HEK293T (cell line): Measurements from ENCODE around the gene FGFR3.

ENCODE experiments used
- CTCF ChIA-PET: fragments of 350-600 bp; formaldehyde crosslinking; extraction: SDS; loops from one replicate; lab custom pipeline; 2021; ENCODE audit warnings: antibody characterized with exemption, inconsistent platforms; lab: Yijun Ruan, JAX
- POLR2A ChIA-PET: fragments of 350-600 bp; formaldehyde crosslinking; extraction: SDS; loops from one replicate; lab custom pipeline; 2020; ENCODE audit warnings: antibody characterized with exemption, inconsistent platforms; lab: Yijun Ruan, JAX
- DNase-seq: peaks from one replicate; pipeline ENCODE4 v3.0.0; 2012; ENCODE audit warnings: mixed read lengths; ENCODE audit errors: extremely low spot score
- ARNT ChIP-seq: fragments of 450-650 bp; IDR thresholded peaks from 2 replicates; pipeline ENCODE4 v1.6.1; 2017; ENCODE audit warnings: mild to moderate bottlenecking
- BHLHE40 ChIP-seq: fragments of 450-650 bp; IDR thresholded peaks from 2 replicates; pipeline ENCODE4 v1.6.1; 2016; ENCODE audit warnings: mild to moderate bottlenecking, moderate library complexity, borderline replicate concordance
- CTBP1 ChIP-seq: fragments of 450-650 bp; IDR thresholded peaks from 2 replicates; pipeline ENCODE4 v1.6.1; 2016; ENCODE audit warnings: borderline replicate concordance
- ELF4 ChIP-seq: fragments of 450-650 bp; IDR thresholded peaks from 2 replicates; pipeline ENCODE4 v1.6.1; 2017; ENCODE audit warnings: antibody characterized with exemption
- FOXA1 ChIP-seq: fragments of 450-650 bp; IDR thresholded peaks from 2 replicates; pipeline ENCODE4 v1.6.1; 2016; ENCODE audit warnings: mild to moderate bottlenecking
- FOXK2 ChIP-seq: fragments of 450-650 bp; IDR thresholded peaks from 2 replicates; pipeline ENCODE4 v1.6.1; 2016; ENCODE audit warnings: mild to moderate bottlenecking
- FOXM1 ChIP-seq: fragments of 450-650 bp; IDR thresholded peaks from 2 replicates; pipeline ENCODE4 v1.6.1; 2017; ENCODE audit warnings: mild to moderate bottlenecking, borderline replicate concordance
- HDGF ChIP-seq: fragments of 450-650 bp; IDR thresholded peaks from 2 replicates; pipeline ENCODE4 v1.6.1; 2017; ENCODE audit warnings: antibody characterized with exemption, borderline replicate concordance
- L3MBTL2 ChIP-seq: fragments of 450-650 bp; conservative IDR thresholded peaks from 2 replicates; pipeline ENCODE4 v1.6.1; 2016; ENCODE audit warnings: mild to moderate bottlenecking
- LEF1 ChIP-seq: fragments of 450-650 bp; IDR thresholded peaks from 2 replicates; pipeline ENCODE4 v1.6.1; 2017; ENCODE audit warnings: mild to moderate bottlenecking, borderline replicate concordance
- NFRKB ChIP-seq: fragments of 450-650 bp; IDR thresholded peaks from 2 replicates; pipeline ENCODE4 v1.6.1; 2016; ENCODE audit warnings: mild to moderate bottlenecking, moderate library complexity
- SP1 ChIP-seq: fragments of 450-650 bp; IDR thresholded peaks from 2 replicates; pipeline ENCODE4 v1.6.1; 2017
- SUZ12 ChIP-seq: fragments of 450-650 bp; IDR thresholded peaks from 2 replicates; pipeline ENCODE4 v1.6.1; 2016; ENCODE audit warnings: mild to moderate bottlenecking
- TARDBP ChIP-seq: fragments of 450-650 bp; IDR thresholded peaks from 2 replicates; pipeline ENCODE4 v1.6.1; 2016
- ZNF384 ChIP-seq: fragments of 450-650 bp; IDR thresholded peaks from 2 replicates; pipeline ENCODE4 v1.6.1; 2016
- TF ChIP-seq, protein P1 (sequence below): fragments of 450-650 bp; IDR thresholded peaks from 2 replicates; pipeline ENCODE4 v1.6.1; 2016

The FGFR3 gene

DNA sequence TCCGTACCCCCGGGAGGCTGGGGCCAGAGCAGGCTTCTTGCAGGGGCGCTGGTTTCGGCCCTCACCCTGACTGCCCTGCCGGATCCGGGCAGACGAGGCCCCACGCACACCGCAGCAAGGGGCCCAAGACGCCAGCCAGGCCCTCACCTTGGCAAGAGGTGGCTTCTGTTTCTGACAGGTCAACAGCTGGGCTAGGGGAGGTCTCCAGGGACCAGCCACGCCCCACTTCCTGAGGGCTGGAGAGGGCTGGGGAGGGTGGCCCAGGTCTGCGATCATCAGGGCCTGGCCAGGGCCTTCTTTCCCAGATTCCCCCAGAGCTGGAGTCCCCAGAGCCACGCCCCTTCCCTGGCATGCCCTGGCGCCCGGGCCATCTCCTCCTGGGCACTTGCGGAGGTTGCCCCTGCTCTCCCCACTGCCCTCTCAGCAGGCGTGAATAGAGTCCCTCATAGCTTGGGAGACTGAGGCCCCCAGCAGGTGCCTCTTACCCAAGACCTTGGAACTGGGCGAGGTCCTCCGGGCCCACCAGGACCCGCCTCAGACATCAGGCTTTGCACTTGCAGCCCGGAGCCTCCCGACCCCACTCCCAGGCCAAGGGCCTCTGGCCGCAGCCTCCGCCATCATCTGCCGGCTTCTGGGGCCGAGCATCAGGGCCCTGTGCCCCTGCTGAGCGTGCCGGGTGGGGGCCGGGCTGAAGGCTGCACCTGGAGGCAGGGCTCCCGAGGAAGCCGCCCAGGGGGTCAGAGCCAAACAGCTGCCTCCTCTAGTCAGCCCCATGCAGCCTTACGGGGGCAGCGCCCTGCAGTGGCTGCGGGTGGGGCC lies 6.3 kb upstream of the FGFR3 start:
- DNase-seq = no peak
- CTCF ChIA-PET = interaction anchor here (1.2 kb wide), 1 partner anchor 19 kb away, joined by 7 read pairs; no protein-coding TSS in a partner anchor
- TF ChIP-seq, protein P1, sequence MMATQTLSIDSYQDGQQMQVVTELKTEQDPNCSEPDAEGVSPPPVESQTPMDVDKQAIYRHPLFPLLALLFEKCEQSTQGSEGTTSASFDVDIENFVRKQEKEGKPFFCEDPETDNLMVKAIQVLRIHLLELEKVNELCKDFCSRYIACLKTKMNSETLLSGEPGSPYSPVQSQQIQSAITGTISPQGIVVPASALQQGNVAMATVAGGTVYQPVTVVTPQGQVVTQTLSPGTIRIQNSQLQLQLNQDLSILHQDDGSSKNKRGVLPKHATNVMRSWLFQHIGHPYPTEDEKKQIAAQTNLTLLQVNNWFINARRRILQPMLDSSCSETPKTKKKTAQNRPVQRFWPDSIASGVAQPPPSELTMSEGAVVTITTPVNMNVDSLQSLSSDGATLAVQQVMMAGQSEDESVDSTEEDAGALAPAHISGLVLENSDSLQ = no peak
- TF ChIP-seq FOXM1 = no peak
- no peak for TF ChIP-seq ARNT
- TF ChIP-seq FOXK2 = no peak
- TF ChIP-seq TARDBP = no peak
- TF ChIP-seq FOXA1 = no peak
- TF ChIP-seq SP1 = no peak
- TF ChIP-seq LEF1 = no peak
- no peak for TF ChIP-seq L3MBTL2
- TF ChIP-seq NFRKB = no peak
- TF ChIP-seq BHLHE40 = no peak
- TF ChIP-seq ELF4 = no peak
- no peak for TF ChIP-seq CTBP1
- TF ChIP-seq ZNF384 = no peak
- TF ChIP-seq SUZ12 = no peak
- TF ChIP-seq HDGF = no peak

DNA sequence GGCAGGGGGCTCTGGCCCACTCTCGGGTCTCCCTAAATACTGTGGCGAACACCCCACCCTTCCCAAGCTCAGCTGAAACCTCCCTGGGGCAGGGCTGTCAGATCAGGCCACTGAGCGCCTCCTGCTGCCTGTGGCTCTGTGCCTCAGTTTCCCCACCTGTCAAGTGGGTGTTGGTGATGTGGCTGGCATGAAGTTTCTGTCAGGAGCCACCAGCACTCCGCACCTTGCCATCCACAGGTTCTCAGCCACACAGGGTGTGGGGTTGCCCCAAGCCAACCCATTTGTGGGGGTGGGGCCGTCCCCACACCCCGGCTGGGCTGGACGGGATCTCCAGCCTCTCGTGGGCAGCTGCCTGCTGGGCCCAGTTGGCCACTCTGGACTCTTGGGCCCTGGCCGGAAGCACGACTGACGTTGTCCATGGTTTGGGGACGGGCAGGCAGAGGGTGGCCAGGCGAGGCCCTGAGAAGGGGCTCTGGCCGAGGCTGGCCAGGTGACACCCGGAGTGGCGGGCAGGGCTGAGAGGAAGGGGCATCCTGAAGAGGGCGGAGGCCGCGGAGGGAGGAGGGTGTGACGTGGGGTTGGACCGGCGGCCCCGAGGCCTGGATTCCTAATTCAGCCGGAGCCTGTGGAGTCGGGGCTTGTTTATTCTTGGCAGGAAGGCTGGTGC lies 5.5 kb upstream of the FGFR3 start:
- no peak for DNase-seq
- TF ChIP-seq ELF4 (no peak), L3MBTL2 (no peak), NFRKB (no peak), FOXA1 (no peak), LEF1 (no peak), CTBP1 (no peak), ARNT (no peak), SP1 (no peak), HDGF (no peak), FOXK2 (no peak), SUZ12 (no peak), TARDBP (no peak), BHLHE40 (no peak), ZNF384 (no peak), FOXM1 (no peak)
- TF ChIP-seq, protein P1 = no peak
- CTCF ChIA-PET = no interaction called here
- POLR2A ChIA-PET = interaction anchor here (2.2 kb wide), 1 partner anchor 10 kb away, joined by 6 read pairs; no protein-coding TSS in a partner anchor

More for the DNA sequence above, 6.3 kb upstream of the FGFR3 start:
- POLR2A ChIA-PET = interaction anchor here (2.2 kb wide), 1 partner anchor 9 kb away, joined by 6 read pairs; no protein-coding TSS in a partner anchor

DNA sequence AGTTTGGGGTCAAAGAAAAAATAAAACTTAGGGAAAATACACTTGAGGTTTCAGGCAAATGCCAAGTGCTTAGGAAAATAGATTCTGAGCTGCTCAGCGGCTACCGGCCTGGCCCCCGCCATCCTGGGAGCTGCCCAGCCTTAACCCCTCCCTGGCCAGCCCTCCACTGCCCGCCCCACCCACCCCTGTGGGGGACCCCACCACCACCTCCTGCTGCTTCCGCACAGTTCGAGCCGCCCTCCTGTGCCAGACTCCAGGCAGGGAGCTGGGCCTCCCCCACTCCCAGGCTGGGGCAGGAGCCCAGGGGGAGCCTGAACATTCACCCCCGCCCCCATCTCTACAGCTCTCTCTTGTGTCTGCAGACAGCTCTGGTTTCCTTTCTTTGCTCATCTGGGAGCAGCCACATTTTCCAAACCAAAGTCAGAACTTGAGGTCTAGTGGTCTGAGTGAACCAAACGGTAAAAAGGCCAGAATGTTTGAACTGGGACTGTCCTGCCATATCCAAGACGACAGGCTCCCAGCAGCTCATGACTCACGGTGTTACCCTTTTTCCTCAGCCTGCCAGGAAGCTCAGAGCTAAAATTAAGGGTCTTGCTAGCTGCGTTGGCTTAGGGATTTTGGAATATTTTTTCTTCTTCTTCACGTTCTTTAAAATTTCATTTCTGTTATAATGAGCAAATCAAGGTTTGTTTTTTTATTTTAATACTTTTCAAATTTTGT lies 4.7 kb upstream of the FGFR3 start:
- CTCF ChIA-PET = interaction anchor here (0.7 to 1.2 kb wide), 2 partner anchors 7 to 42 kb away, joined by 3 to 6 read pairs; no protein-coding TSS in a partner anchor
- DNase-seq = no peak
- TF ChIP-seq NFRKB (no peak), SP1 (no peak), LEF1 (no peak), ELF4 (no peak), SUZ12 (no peak), ARNT (no peak), ZNF384 (no peak), BHLHE40 (no peak), FOXA1 (no peak), CTBP1 (no peak), HDGF (no peak), FOXM1 (no peak), TARDBP (no peak), L3MBTL2 (no peak), FOXK2 (no peak)
- TF ChIP-seq, protein P1 = no peak
- POLR2A ChIA-PET = interaction anchor here (0.8 kb wide), 1 partner anchor 25 kb away, joined by 3 read pairs; no protein-coding TSS in a partner anchor

DNA sequence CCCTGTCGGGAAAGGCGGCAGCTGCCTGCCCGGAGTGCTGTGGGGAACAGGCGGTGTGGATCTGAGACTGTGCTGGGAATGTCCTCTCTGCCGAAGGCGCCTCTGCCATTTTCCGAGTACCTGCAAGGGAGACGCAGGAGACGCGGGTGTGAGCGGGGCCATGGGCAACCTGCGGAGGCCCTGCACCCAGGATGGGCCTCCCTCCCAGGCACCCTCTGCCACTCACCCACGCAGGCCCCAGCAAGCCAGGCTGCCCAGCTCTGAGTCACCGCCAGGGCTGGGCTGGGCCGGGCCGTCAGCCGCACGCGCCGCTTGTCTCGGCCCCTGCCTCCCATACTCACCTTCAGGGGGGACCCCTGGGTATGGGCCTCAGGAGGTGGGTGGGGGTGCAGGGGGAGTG lies 3.5 kb upstream of the FGFR3 start:
- DNase-seq = no peak
- POLR2A ChIA-PET = interaction anchor here (1.1 kb wide), 1 partner anchor 12 kb away, joined by 3 read pairs; no protein-coding TSS in a partner anchor
- TF ChIP-seq SP1 (no peak), LEF1 (no peak), BHLHE40 (no peak), TARDBP (no peak), NFRKB (no peak), CTBP1 (no peak), ELF4 (no peak), FOXK2 (no peak), ZNF384 (no peak), SUZ12 (no peak), FOXA1 (no peak), L3MBTL2 (no peak), FOXM1 (no peak), ARNT (no peak), HDGF (no peak)
- TF ChIP-seq, protein P1 = no peak
- CTCF ChIA-PET = interaction anchor here (0.7 kb wide), 1 partner anchor 8 kb away, joined by 3 read pairs; no protein-coding TSS in a partner anchor
